Spleen (tissue), 11 donors: ENCODE data around the gene AXDND1. TPM values are rescaled to one million over a fixed set of nuclear protein-coding genes. Genes with fewer than 3 reads are reported as not detected.
"Not testable (repeated sequence)": the region's sequence is repeated elsewhere in the genome, so short reads cannot be mapped to it uniquely, and the experiment has no call there.

Source experiments
- DNase-seq: peaks from one replicate; pipeline ENCODE4 v3.0.0-alpha.2; 2020
- H3K27ac ChIP-seq, 8 donors: fragments of 200-600 bp; sonication (generic) in 7 of 8; 1 replicate in 4 of 8; 2 replicates in 4 of 8; pipeline versions ENCODE4 v1.5.0 to v1.8.0; 2016 to 2021; ENCODE audit warnings: inconsistent platforms in 4 of 8, mild to moderate bottlenecking in 4 of 8, moderate library complexity in 1 of 8
- H3K27me3 ChIP-seq, 7 donors: fragments of 200-600 bp; sonication (generic) in 6 of 7; replicated peaks in 1 of 7; 1 replicate in 4 of 7; 2 replicates in 3 of 7; pipeline versions ENCODE4 v1.5.0 to v1.8.0; 2016 to 2021; ENCODE audit warnings: inconsistent platforms in 3 of 7, mild to moderate bottlenecking in 1 of 7
- H3K36me3 ChIP-seq, 6 donors: fragments of 200-600 bp; sonication (generic) in 5 of 6; 1 replicate in 4 of 6; 2 replicates in 2 of 6; pipeline versions ENCODE4 v1.5.0 to v1.8.0; 2016 to 2021; ENCODE audit warnings: inconsistent platforms in 2 of 6
- H3K4me1 ChIP-seq, 6 donors: fragments of 200-600 bp; sonication (generic) in 5 of 6; 1 replicate in 3 of 6; 2 replicates in 3 of 6; pipeline versions ENCODE4 v1.5.0 to v1.8.0; 2016 to 2021; ENCODE audit warnings: inconsistent platforms in 3 of 6
- H3K4me3 ChIP-seq, 8 donors: fragments of 200-600 bp; sonication (generic) in 7 of 8; 1 replicate in 4 of 8; 2 replicates in 4 of 8; pipeline versions ENCODE4 v1.5.0 to v1.8.0; 2016 to 2021; ENCODE audit warnings: inconsistent platforms in 4 of 8, mild to moderate bottlenecking in 4 of 8, moderate library complexity in 2 of 8
- H3K9me3 ChIP-seq, 8 donors: fragments of 200-600 bp; sonication (generic) in 7 of 8; 1 replicate in 4 of 8; 2 replicates in 4 of 8; pipeline versions ENCODE4 v1.5.0 to v1.8.0; 2016 to 2021; ENCODE audit warnings: inconsistent platforms in 4 of 8
- POLR2A ChIP-seq, 3 donors: fragments of 450-650 bp; IDR thresholded peaks; one replicate each; pipeline ENCODE4 v1.5.1; 2017; ENCODE audit warnings: antibody characterized with exemption in 3 of 3, mild to moderate bottlenecking in 1 of 3
- POLR2AphosphoS5 ChIP-seq, 3 donors: sonication (generic); formaldehyde crosslinking; IDR thresholded peaks; one replicate each; pipeline ENCODE4 v1.5.1; 2017; ENCODE audit warnings: antibody characterized with exemption in 3 of 3
- WGBS, 5 donors: extraction: QIAGEN DNeasy Blood & Tissue Kit in 3 of 5; methylation state at CpG; one replicate each; pipeline versions ENCODE4 v1.1.5 to v1.1.7; 2013 to 2018; 5-methylcytosine and 5-hydroxymethylcytosine counted together
- intact Hi-C: fragments of 100-400 bp; cut with DNase I; formaldehyde crosslinking; loops from one replicate; pipeline ENCODE4 v1.15.0; 2023; ENCODE audit warnings: low total_unique reads
- polyA plus RNA-seq, 3 donors: library from polyadenylated mRNA; stranded (reverse); fragments of 200-250 nt; gene quantifications; one replicate each; pipeline ENCODE4 v1.2.1, GENCODE V29; 2013
- total RNA-seq, 7 donors: library from RNA; depleted of rRNA in 3 of 7; stranded (reverse); fragments of >200 nt in 3 of 7; fragmentation: NEBNext Ultra II Directional in 4 of 7; extraction: Animal tissue kit (Norgen Biotek cat#: 25700) in 4 of 7; gene quantifications; one replicate each; pipeline versions ENCODE4 v1.1.0 to v1.2.1, GENCODE V29; 2016 to 2021
- TF ChIP-seq, protein P1 (sequence below), 11 experiments: fragments of 200-600 bp in 7 of 11; fragments of 450-650 bp in 4 of 11; sonication (generic) in 4 of 11; IDR thresholded peaks in 8 of 11; conservative IDR thresholded peaks in 3 of 11; 1 replicate in 7 of 11; 2 replicates in 4 of 11; pipeline versions ENCODE4 v1.4.0 to v1.8.0; 2016 to 2021; ENCODE audit warnings: antibody characterized with exemption in 11 of 11, inconsistent platforms in 4 of 11, mild to moderate bottlenecking in 1 of 11
- donor health status: healthy with polysubstance abuse.
- donor health status: DM: no; HTN: no; CAD: no; lungs with moderate emphysema.
- donor health status: DM: no; HTN: no; CAD: no.
- donor health status: Bipolar disorder and iron deficiency.
- donor health status: healthy.
- donor health status: DM: no; HTN: no; CAD: no.
- donor health status: DM: yes; HTN: yes; CAD: no.

The AXDND1 gene
- total and polyA plus RNA-seq, 10 donors, result 0.19 to 0.66 (median 0.21) TPM; not detected in 6

DNA sequence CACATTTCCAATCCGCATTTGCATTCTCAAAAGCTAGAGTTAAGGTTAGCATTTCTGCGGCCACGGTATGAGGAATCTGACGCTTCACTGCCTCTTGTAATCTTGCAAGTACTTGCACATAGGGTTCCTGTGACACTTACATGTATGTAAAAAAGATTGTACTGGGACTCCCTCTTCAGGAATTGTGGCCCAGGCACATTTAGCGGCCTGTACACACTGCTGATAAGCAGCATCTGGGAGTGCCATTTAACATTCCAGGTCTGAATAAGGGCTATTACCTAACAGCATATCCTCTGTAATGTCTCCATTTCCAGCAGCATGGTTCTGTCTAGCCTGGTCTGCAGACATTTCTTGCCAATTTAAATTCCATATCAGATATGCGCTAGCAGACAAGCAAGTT lies 75.7 kb downstream of the AXDND1 start:
- 85 to 96% (median 94%) methylated on average over 6 of the region's 6 CpGs for WGBS, 5 donors
- no peak for DNase-seq

DNA sequence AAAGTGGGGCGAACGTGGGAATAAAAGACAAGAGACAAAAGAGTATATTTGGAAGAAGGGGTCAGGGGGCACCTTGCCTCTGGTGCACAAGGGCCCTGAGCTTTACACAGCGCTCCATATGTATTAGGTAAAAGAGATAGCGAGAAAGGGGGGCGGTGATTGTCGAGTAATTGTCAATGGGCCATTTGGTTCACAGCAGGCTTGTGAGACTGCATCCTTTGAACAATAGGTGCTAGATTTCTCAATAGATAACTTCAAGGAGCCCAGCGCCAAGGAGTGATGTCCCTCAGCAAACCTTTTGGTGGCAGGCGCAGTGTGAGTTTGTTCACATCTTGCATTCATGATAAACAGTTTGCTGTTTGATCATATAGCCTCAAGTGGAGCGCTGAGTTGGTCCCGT lies 77.1 kb downstream of the AXDND1 start:
- H3K4me1 ChIP-seq, H3K36me3 ChIP-seq, H3K4me3 ChIP-seq, H3K27ac ChIP-seq, intact Hi-C loops, DNase-seq, H3K9me3 ChIP-seq, H3K27me3 ChIP-seq: not testable (repeated sequence)
- WGBS, 5 donors, result 81 to 91% (median 87%) methylated on average over 10 of the region's 10 CpGs

More for the DNA sequence above, 75.7 kb downstream of the AXDND1 start:
- no peak overlapping the region for H3K27ac ChIP-seq
- no peaks in the 10 kb centered on the region for H3K36me3 ChIP-seq
- no peaks in the 10 kb centered on the region for H3K4me1 ChIP-seq
- intact Hi-C loops, result no loop called here
- no peak overlapping the region for H3K4me3 ChIP-seq
- TF ChIP-seq POLR2A (IDR thresholded peaks at IDR 0.05) (no peak), POLR2AphosphoS5 (IDR thresholded peaks at IDR 0.05) (no peak)
- TF ChIP-seq, protein P1, sequence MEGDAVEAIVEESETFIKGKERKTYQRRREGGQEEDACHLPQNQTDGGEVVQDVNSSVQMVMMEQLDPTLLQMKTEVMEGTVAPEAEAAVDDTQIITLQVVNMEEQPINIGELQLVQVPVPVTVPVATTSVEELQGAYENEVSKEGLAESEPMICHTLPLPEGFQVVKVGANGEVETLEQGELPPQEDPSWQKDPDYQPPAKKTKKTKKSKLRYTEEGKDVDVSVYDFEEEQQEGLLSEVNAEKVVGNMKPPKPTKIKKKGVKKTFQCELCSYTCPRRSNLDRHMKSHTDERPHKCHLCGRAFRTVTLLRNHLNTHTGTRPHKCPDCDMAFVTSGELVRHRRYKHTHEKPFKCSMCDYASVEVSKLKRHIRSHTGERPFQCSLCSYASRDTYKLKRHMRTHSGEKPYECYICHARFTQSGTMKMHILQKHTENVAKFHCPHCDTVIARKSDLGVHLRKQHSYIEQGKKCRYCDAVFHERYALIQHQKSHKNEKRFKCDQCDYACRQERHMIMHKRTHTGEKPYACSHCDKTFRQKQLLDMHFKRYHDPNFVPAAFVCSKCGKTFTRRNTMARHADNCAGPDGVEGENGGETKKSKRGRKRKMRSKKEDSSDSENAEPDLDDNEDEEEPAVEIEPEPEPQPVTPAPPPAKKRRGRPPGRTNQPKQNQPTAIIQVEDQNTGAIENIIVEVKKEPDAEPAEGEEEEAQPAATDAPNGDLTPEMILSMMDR (IDR thresholded peaks at IDR 0.05 in 8 of 11, conservative IDR thresholded peaks at IDR 0.05 in 3 of 11), result no peak
- H3K27me3 ChIP-seq, result no peaks in the 10 kb centered on the region
- H3K9me3 ChIP-seq, result no peaks in the 10 kb centered on the region

DNA sequence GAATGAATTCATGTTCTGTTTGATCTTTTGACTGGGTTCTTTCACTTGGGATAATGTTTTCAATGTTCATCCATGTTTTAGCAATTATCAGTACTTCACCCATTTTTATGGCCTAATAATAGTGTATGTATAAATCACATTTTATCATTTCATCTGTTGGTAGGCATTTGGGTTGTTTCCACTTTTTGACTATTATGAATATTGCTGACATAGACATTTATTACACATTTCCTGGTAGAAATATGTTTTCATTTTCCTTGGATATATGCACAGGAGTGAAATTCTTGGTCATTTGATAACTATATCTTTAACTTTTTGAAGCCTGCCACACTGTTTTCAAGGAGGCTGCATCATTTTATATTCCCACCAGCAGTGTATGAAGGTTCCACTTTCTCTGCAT lies 79.8 kb downstream of the AXDND1 start:
- no peak for DNase-seq
- H3K4me1 ChIP-seq, result no peaks in the 10 kb centered on the region
- no peak overlapping the region for H3K27ac ChIP-seq
- H3K9me3 ChIP-seq, result no peaks in the 10 kb centered on the region
- H3K36me3 ChIP-seq, result no peaks in the 10 kb centered on the region
- no peak overlapping the region for H3K4me3 ChIP-seq
- intact Hi-C loops, result no loop called here
- TF ChIP-seq POLR2A (IDR thresholded peaks at IDR 0.05) (no peak), POLR2AphosphoS5 (IDR thresholded peaks at IDR 0.05) (no peak)
- TF ChIP-seq, protein P1 (IDR thresholded peaks at IDR 0.05 in 8 of 11, conservative IDR thresholded peaks at IDR 0.05 in 3 of 11), result no peak
- no peaks in the 10 kb centered on the region for H3K27me3 ChIP-seq

DNA sequence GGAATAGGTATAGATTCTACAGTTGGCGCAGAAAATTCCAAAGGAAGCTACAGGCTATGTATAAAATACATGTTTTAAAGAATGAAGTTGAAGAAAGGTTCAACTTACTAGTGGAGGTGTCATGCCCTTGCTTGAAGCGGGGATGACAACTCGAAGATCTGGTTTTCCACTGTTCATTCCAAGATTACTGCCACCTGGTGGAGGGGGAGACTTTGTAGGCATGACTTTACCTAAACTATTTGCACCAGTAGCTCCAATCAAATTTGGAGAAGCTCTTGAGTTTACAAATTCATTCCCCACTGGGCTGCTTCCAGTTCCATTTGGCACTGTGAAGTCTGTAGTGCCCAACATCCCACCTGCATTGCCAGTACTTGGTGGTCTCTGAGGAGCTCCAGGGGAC lies 81.7 kb downstream of the AXDND1 start:
- TF ChIP-seq POLR2A (IDR thresholded peaks at IDR 0.05) (no peak), POLR2AphosphoS5 (IDR thresholded peaks at IDR 0.05) (no peak)
- TF ChIP-seq, protein P1 (IDR thresholded peaks at IDR 0.05 in 8 of 11, conservative IDR thresholded peaks at IDR 0.05 in 3 of 11), result no peak
- H3K4me3 ChIP-seq, result no peak overlapping the region
- no peaks in the 10 kb centered on the region for H3K36me3 ChIP-seq
- no peak overlapping the region for H3K27ac ChIP-seq
- DNase-seq, result no peak
- intact Hi-C loops, result no loop called here
- no peaks in the 10 kb centered on the region for H3K27me3 ChIP-seq
- H3K4me1 ChIP-seq, result no peaks in the 10 kb centered on the region
- no peaks in the 10 kb centered on the region for H3K9me3 ChIP-seq
- WGBS, 5 donors, result 74 to 86% (median 80%) methylated on average over 3 of the region's 3 CpGs
